ENCODE results near the gene NCAPD2.
A peak's percentile ranks its signal among the peaks of the same experiment; 100 is the strongest.

NCAPD2 gene

GRCh38 chr12:6533923-6534694 is 40.2 kb downstream of the NCAPD2 start, which contains the start of gene GAPDH:
GAPDH (plus strand) TSS chr12:6534517; CDS start chr12:6534833, 316 bp downstream.
- peak; percentile 96 for DNase-seq (ENCODE audit: low spot score)

GRCh38 chr12:6534695-6534944 is 40.7 kb downstream of the NCAPD2 start:
- no peak for DNase-seq (ENCODE audit: low spot score)

GRCh38 chr12:6534945-6535696 is 41.2 kb downstream of the NCAPD2 start:
- peak; percentile 81 for DNase-seq (ENCODE audit: low spot score)

- no peak for DNase-seq (ENCODE audit: low spot score)
These were observed 41.7 kb downstream of the NCAPD2 start for GRCh38 chr12:6535697-6535946.

- DNase-seq (ENCODE audit: low spot score), result no peak
These were observed 42.3 kb downstream of the NCAPD2 start for GRCh38 chr12:6535960-6536847.

GRCh38 chr12:6536894-6537579 is 43.1 kb downstream of the NCAPD2 start:
- DNase-seq (ENCODE audit: low spot score), result no peak

- DNase-seq (ENCODE audit: low spot score), result peak; percentile 54
These were observed 43.9 kb downstream of the NCAPD2 start for GRCh38 chr12:6537580-6538419.

GRCh38 chr12:6538420-6539313 is 44.8 kb downstream of the NCAPD2 start:
- peak; percentile 18 for DNase-seq (ENCODE audit: low spot score)

GRCh38 chr12:6539314-6539682 is 45.4 kb downstream of the NCAPD2 start:
- no peak for DNase-seq (ENCODE audit: low spot score)

- DNase-seq (ENCODE audit: low spot score), result no peak
These were observed 45.8 kb downstream of the NCAPD2 start for GRCh38 chr12:6539707-6540134.

- DNase-seq (ENCODE audit: low spot score), result peak; percentile 94
These were observed 46.4 kb downstream of the NCAPD2 start for GRCh38 chr12:6540181-6540877.

- DNase-seq (ENCODE audit: low spot score), result no peak
These were observed 47.7 kb downstream of the NCAPD2 start for GRCh38 chr12:6541371-6542165.

GRCh38 chr12:6542209-6543009 is 48.5 kb downstream of the NCAPD2 start:
- no peak for DNase-seq (ENCODE audit: low spot score)

GRCh38 chr12:6546016-6546415 is 52.1 kb downstream of the NCAPD2 start:
- DNase-seq (ENCODE audit: low spot score), result no peak

GRCh38 chr12:6547566-6547965 is 53.7 kb downstream of the NCAPD2 start:
- DNase-seq (ENCODE audit: low spot score), result no peak

GRCh38 chr12:6547987-6548386 is 54.1 kb downstream of the NCAPD2 start:
- peak; percentile 80 for DNase-seq (ENCODE audit: low spot score)

GRCh38 chr12:6548556-6548955 is 54.7 kb downstream of the NCAPD2 start:
- DNase-seq (ENCODE audit: low spot score), result no peak
